A549 (cell line): ENCODE data around the gene BEAN1.
"Not testable (repeated sequence)": the region's sequence is repeated elsewhere in the genome, so short reads cannot be mapped to it uniquely, and the experiment has no call there.

Experiments used
- CTCF ChIP-seq: fragments of >200 bp; sonication (Bioruptor Twin); formaldehyde crosslinking; IDR thresholded peaks from 3 replicates; pipeline ENCODE4 v1.5.1; 2016
- ELK1 ChIP-seq: fragments of 150-350 bp; IDR thresholded peaks from 2 replicates; pipeline ENCODE4 v1.6.1; 2014; ENCODE audit warnings: low read depth, mild to moderate bottlenecking, low read length
- ESRRA ChIP-seq: fragments of 150-350 bp; IDR thresholded peaks from 2 replicates; pipeline ENCODE4 v1.6.1; 2014; ENCODE audit warnings: mild to moderate bottlenecking, low read length, borderline replicate concordance
- MAX ChIP-seq: IDR thresholded peaks from 2 replicates; pipeline ENCODE4 v1.6.1; 2012

GRCh38 chr16:66501563-66501962 is 74.5 kb downstream of the BEAN1 start:
- TF ChIP-seq ELK1, MAX, CTCF, ESRRA: not testable (repeated sequence)
